T-helper 2 cell treated with Interferon-gamma antibody and Interleukin-4, amounts not matched to agents 5 μg/mL and 100 μg/mL, for 36 hours (primary cell): ENCODE measurements around the gene LGALS14.
"Not testable (repeated sequence)": the region's sequence is repeated elsewhere in the genome, so short reads cannot be mapped to it uniquely, and the experiment has no call there.

Experiments used
- DNase-seq: peaks from one replicate; pipeline ENCODE4 v3.0.0; 2021; ENCODE audit warnings: low spot score
- H3K27ac Mint-ChIP-seq: one replicate; pipeline ENCODE4 v1.8.0; 2021; ENCODE audit warnings: mild to moderate bottlenecking, mixed read lengths
- H3K27me3 Mint-ChIP-seq: one replicate; pipeline ENCODE4 v1.8.0; 2021; ENCODE audit warnings: low read depth, mixed read lengths
- H3K36me3 Mint-ChIP-seq: one replicate; pipeline ENCODE4 v1.8.0; 2021; ENCODE audit warnings: low read depth, mixed read lengths
- H3K4me1 Mint-ChIP-seq: one replicate; pipeline ENCODE4 v1.8.0; 2021; ENCODE audit warnings: low read depth, mixed read lengths
- H3K4me3 Mint-ChIP-seq: one replicate; pipeline ENCODE4 v1.8.0; 2022; ENCODE audit warnings: mild to moderate bottlenecking, moderate library complexity, mixed read lengths
- H3K9me3 Mint-ChIP-seq: one replicate; pipeline ENCODE4 v1.8.0; 2021; ENCODE audit warnings: mixed read lengths

Gene LGALS14

GRCh38 chr19:39679791-39680168 is 24.5 kb upstream of the LGALS14 start:
- Mint-ChIP-seq H3K27me3 (no peaks in the 10 kb centered on the region), H3K9me3 (no peaks in the 10 kb centered on the region), H3K27ac (peak overlapping the region; percentile 85), H3K36me3 (no peaks in the 10 kb centered on the region), H3K4me1 (peaks cover 44% of the 10 kb centered on the region), H3K4me3 (peak overlapping the region; percentile 79)
- peak; percentile 40 for DNase-seq

GRCh38 chr19:39680593-39680992 is 23.7 kb upstream of the LGALS14 start:
- Mint-ChIP-seq H3K9me3 (no peaks in the 10 kb centered on the region), H3K4me1 (peaks cover 37% of the 10 kb centered on the region), H3K4me3 (no peak overlapping the region), H3K27ac (no peak overlapping the region), H3K27me3 (no peaks in the 10 kb centered on the region), H3K36me3 (no peaks in the 10 kb centered on the region)
- no peak for DNase-seq

- peaks cover 2% of the 10 kb centered on the region for H3K36me3 Mint-ChIP-seq
- H3K27me3 Mint-ChIP-seq, result no peaks in the 10 kb centered on the region
- no peak for DNase-seq
- no peaks in the 10 kb centered on the region for H3K9me3 Mint-ChIP-seq
- H3K4me1 Mint-ChIP-seq, result peaks cover 30% of the 10 kb centered on the region
- H3K27ac Mint-ChIP-seq, result no peak overlapping the region
- no peak overlapping the region for H3K4me3 Mint-ChIP-seq
These were observed 22.9 kb upstream of the LGALS14 start for GRCh38 chr19:39681416-39681815.

- Mint-ChIP-seq H3K4me1 (peaks cover 19% of the 10 kb centered on the region), H3K4me3 (no peak overlapping the region), H3K9me3 (no peaks in the 10 kb centered on the region), H3K27me3 (peaks cover 4% of the 10 kb centered on the region), H3K27ac (no peak overlapping the region), H3K36me3 (peaks cover 3% of the 10 kb centered on the region)
- no peak for DNase-seq
These were observed 20.0 kb upstream of the LGALS14 start for GRCh38 chr19:39684267-39684666.

GRCh38 chr19:39686739-39687138 is 17.5 kb upstream of the LGALS14 start:
- peaks cover 3% of the 10 kb centered on the region for H3K36me3 Mint-ChIP-seq
- H3K27me3 Mint-ChIP-seq, result peaks cover 17% of the 10 kb centered on the region
- no peak for DNase-seq
- no peak overlapping the region for H3K4me3 Mint-ChIP-seq
- no peak overlapping the region for H3K27ac Mint-ChIP-seq
- peaks cover 5% of the 10 kb centered on the region for H3K9me3 Mint-ChIP-seq
- H3K4me1 Mint-ChIP-seq, result peaks cover 4% of the 10 kb centered on the region

GRCh38 chr19:39688637-39689036 is 15.6 kb upstream of the LGALS14 start:
- H3K27me3 Mint-ChIP-seq, result peaks cover 21% of the 10 kb centered on the region
- not testable (repeated sequence) for H3K27ac Mint-ChIP-seq, H3K4me3 Mint-ChIP-seq, H3K9me3 Mint-ChIP-seq, H3K4me1 Mint-ChIP-seq, H3K36me3 Mint-ChIP-seq, DNase-seq

GRCh38 chr19:39692166-39692565 is 12.1 kb upstream of the LGALS14 start:
- H3K4me1 Mint-ChIP-seq, result no peaks in the 10 kb centered on the region
- no peak overlapping the region for H3K27ac Mint-ChIP-seq
- peaks cover 34% of the 10 kb centered on the region for H3K27me3 Mint-ChIP-seq
- peaks cover 5% of the 10 kb centered on the region for H3K9me3 Mint-ChIP-seq
- H3K4me3 Mint-ChIP-seq, result no peak overlapping the region
- H3K36me3 Mint-ChIP-seq, result no peaks in the 10 kb centered on the region
- no peak for DNase-seq

- Mint-ChIP-seq H3K4me3 (no peak overlapping the region), H3K27ac (no peak overlapping the region), H3K4me1 (no peaks in the 10 kb centered on the region), H3K36me3 (no peaks in the 10 kb centered on the region), H3K27me3 (peaks cover 39% of the 10 kb centered on the region), H3K9me3 (peaks cover 5% of the 10 kb centered on the region)
- no peak for DNase-seq
These were observed 11.5 kb upstream of the LGALS14 start for GRCh38 chr19:39692822-39693221.

- Mint-ChIP-seq H3K27me3 (peaks cover 29% of the 10 kb centered on the region), H3K36me3 (no peaks in the 10 kb centered on the region), H3K27ac (no peak overlapping the region), H3K9me3 (no peaks in the 10 kb centered on the region), H3K4me3 (no peak overlapping the region), H3K4me1 (peaks cover 2% of the 10 kb centered on the region)
- no peak for DNase-seq
These were observed 8.5 kb upstream of the LGALS14 start for GRCh38 chr19:39695759-39696158.

- no peak overlapping the region for H3K4me3 Mint-ChIP-seq
- no peaks in the 10 kb centered on the region for H3K9me3 Mint-ChIP-seq
- no peak overlapping the region for H3K27ac Mint-ChIP-seq
- DNase-seq, result no peak
- peaks cover 2% of the 10 kb centered on the region for H3K4me1 Mint-ChIP-seq
- H3K36me3 Mint-ChIP-seq, result no peaks in the 10 kb centered on the region
- peaks cover 26% of the 10 kb centered on the region for H3K27me3 Mint-ChIP-seq
These were observed 7.9 kb upstream of the LGALS14 start for GRCh38 chr19:39696387-39696786.

GRCh38 chr19:39698535-39698934 is 5.7 kb upstream of the LGALS14 start:
- peaks cover 2% of the 10 kb centered on the region for H3K4me1 Mint-ChIP-seq
- no peak for DNase-seq
- H3K27me3 Mint-ChIP-seq, result peaks cover 21% of the 10 kb centered on the region
- no peaks in the 10 kb centered on the region for H3K9me3 Mint-ChIP-seq
- no peaks in the 10 kb centered on the region for H3K36me3 Mint-ChIP-seq
- H3K27ac Mint-ChIP-seq, result no peak overlapping the region
- H3K4me3 Mint-ChIP-seq, result no peak overlapping the region

GRCh38 chr19:39701291-39701690 is 3.0 kb upstream of the LGALS14 start:
- Mint-ChIP-seq H3K9me3 (peaks cover 6% of the 10 kb centered on the region), H3K4me3 (no peak overlapping the region), H3K27me3 (peaks cover 14% of the 10 kb centered on the region), H3K4me1 (peaks cover 20% of the 10 kb centered on the region), H3K36me3 (peaks cover 3% of the 10 kb centered on the region), H3K27ac (no peak overlapping the region)
- no peak for DNase-seq

GRCh38 chr19:39705578-39706188 is 1.4 kb downstream of the LGALS14 start:
- peaks cover 31% of the 10 kb centered on the region for H3K4me1 Mint-ChIP-seq
- H3K36me3 Mint-ChIP-seq, result peaks cover 11% of the 10 kb centered on the region
- peak overlapping the region; percentile 75 for H3K27ac Mint-ChIP-seq
- H3K9me3 Mint-ChIP-seq, result peaks cover 22% of the 10 kb centered on the region
- DNase-seq, result peak; percentile 35
- H3K4me3 Mint-ChIP-seq, result peak overlapping the region; percentile 49
- no peaks in the 10 kb centered on the region for H3K27me3 Mint-ChIP-seq

- DNase-seq, result no peak
These were observed 4.3 kb downstream of the LGALS14 start for GRCh38 chr19:39708594-39708993.

More at GRCh38 chr19:39708594-39708993, 4.3 kb downstream of the LGALS14 start:
- Mint-ChIP-seq H3K4me1 (peaks cover 39% of the 10 kb centered on the region), H3K27me3 (no peaks in the 10 kb centered on the region), H3K27ac (no peak overlapping the region), H3K4me3 (no peak overlapping the region), H3K36me3 (peaks cover 13% of the 10 kb centered on the region), H3K9me3 (peaks cover 31% of the 10 kb centered on the region)
